ENCODE measurements around the gene COL1A1. TPM values are rescaled to one million over a fixed set of nuclear protein-coding genes. Genes with fewer than 3 reads are reported as not detected.

Gene COL1A1
- total RNA-seq, 1 donor from 2014 or later, result 15.3 TPM

DNA sequence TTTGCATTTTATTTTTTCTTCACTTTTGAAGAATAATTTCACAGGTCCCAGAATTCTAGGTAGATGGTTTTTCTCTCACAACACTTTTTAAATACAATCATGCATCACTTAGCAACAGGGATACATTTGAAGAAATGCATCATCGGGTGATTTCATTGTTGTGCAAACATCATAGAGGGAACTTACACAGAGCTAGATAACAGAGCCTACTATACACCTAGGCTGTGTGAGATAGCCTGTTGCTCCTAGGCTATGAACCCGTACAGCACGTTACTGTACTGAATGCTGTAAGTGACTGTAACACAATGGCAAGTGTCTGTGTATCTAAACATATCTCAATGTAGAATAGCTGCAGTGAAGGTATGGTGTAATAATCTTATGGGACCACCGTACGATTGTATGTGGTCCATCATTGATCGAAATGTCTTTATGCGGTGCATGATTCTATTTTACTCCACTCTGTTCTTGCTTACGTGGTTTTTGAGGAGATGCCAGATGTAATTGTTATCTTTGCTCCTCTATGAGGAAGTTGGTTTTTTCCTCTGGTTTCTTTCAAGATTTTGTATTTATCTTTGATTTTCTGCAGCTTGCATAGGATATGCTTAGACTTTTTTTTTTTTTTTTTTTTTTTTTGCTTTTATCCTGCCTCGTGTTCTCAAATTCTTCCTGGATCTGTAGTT lies 37.3 kb upstream of the COL1A1 start:
- FAIRE-seq (peak; percentile 62), DNase-seq (ENCODE audit: low read depth) (peak; percentile 93)
- H3K4me3 ChIP-seq (ENCODE audit: low read depth, low read length), result no peak overlapping the region

DNA sequence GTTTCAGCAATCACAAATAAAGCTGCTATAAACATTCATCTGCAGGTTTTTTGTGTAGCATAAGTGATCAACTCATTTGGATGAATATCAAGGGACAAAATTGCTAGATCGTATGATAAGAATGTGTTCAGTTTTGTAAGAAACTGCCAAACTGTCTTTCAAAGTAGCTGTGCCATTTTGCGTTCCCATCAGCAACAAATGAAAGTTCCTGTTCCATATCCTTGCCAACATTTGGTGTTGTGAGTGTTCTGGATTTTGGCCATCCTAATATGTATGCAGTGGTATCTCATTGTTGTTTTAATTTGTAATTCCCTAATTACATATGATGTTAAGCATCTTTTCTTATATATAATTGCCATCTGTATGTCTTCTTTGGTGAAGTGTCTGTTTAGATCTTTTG lies 36.5 kb upstream of the COL1A1 start:
- H3K27me3 ChIP-seq (ENCODE audit: control insufficient read depth, insufficient read depth, low read length), result no peaks in the 10 kb centered on the region
- H3K4me3 ChIP-seq (ENCODE audit: low read depth, low read length), result no peak overlapping the region
- no peaks in the 10 kb centered on the region for H3K36me3 ChIP-seq (ENCODE audit: control insufficient read depth, insufficient read depth, low read length)
- FAIRE-seq (no peak), DNase-seq (ENCODE audit: low read depth) (no peak)
- TF ChIP-seq, protein P1, sequence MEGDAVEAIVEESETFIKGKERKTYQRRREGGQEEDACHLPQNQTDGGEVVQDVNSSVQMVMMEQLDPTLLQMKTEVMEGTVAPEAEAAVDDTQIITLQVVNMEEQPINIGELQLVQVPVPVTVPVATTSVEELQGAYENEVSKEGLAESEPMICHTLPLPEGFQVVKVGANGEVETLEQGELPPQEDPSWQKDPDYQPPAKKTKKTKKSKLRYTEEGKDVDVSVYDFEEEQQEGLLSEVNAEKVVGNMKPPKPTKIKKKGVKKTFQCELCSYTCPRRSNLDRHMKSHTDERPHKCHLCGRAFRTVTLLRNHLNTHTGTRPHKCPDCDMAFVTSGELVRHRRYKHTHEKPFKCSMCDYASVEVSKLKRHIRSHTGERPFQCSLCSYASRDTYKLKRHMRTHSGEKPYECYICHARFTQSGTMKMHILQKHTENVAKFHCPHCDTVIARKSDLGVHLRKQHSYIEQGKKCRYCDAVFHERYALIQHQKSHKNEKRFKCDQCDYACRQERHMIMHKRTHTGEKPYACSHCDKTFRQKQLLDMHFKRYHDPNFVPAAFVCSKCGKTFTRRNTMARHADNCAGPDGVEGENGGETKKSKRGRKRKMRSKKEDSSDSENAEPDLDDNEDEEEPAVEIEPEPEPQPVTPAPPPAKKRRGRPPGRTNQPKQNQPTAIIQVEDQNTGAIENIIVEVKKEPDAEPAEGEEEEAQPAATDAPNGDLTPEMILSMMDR (IDR thresholded peaks at IDR 0.05; ENCODE audit: insufficient read depth, low read length, severe bottlenecking), result no peak

More for the DNA sequence above, 37.3 kb upstream of the COL1A1 start:
- H3K36me3 ChIP-seq (ENCODE audit: control insufficient read depth, insufficient read depth, low read length), result no peaks in the 10 kb centered on the region
- H3K27me3 ChIP-seq (ENCODE audit: control insufficient read depth, insufficient read depth, low read length), result no peaks in the 10 kb centered on the region
- TF ChIP-seq, protein P1 (IDR thresholded peaks at IDR 0.05; ENCODE audit: insufficient read depth, low read length, severe bottlenecking), result no peak

DNA sequence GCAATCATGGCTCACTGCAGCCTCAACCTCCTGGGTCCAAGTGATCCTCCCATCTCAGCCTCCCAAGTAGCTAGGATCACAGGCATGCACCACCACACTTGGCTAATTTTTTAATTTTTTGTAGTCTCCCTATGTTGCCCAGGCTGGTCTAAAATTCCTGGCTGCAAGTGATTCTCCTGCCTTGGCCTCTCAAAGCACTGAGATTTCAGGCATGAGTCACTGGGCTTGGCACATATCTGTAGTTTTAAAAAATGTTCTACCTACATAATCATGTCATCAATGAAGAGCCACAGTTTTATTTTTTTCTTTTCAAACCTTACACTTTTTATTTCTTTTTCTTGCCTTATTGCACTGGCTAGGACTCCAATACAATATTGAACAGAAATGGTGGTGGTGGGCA lies 33.1 kb upstream of the COL1A1 start:
- no peaks in the 10 kb centered on the region for H3K36me3 ChIP-seq (ENCODE audit: control insufficient read depth, insufficient read depth, low read length)
- DNase-seq (ENCODE audit: low read depth) (peak; percentile 72), FAIRE-seq (no peak)
- no peaks in the 10 kb centered on the region for H3K27me3 ChIP-seq (ENCODE audit: control insufficient read depth, insufficient read depth, low read length)
- H3K4me3 ChIP-seq (ENCODE audit: low read depth, low read length), result no peak overlapping the region
- TF ChIP-seq, protein P1 (IDR thresholded peaks at IDR 0.05; ENCODE audit: insufficient read depth, low read length, severe bottlenecking), result no peak

DNA sequence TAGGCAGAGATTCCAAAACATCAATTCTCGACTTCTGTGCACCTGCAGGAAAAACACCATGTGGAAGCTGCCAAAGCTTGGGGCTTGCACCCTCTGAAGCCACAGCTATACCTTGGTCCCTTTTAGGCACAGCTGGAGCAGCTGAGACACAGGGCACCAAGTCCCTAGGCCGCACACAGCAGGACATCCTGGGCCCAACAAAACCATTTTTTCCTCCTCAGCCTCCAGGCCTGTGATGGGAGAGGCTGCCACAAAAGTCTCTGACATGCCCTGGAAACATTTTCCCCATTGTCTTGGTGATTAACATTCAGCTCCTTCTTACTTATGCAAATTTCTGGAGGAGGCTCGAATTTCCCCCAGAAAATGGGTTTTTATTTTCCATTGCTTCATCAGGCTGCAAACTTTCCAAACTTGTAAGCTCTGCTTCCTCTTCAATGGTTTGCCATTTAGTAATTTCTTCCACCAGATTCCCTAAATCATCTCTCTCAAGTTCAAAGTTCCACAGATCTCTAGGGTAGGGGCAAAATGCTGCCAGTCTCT lies 24.3 kb upstream of the COL1A1 start:
- DNase-seq (ENCODE audit: low read depth) (no peak), FAIRE-seq (no peak)
- H3K4me3 ChIP-seq (ENCODE audit: low read depth, low read length), result no peak overlapping the region
- TF ChIP-seq, protein P1 (IDR thresholded peaks at IDR 0.05; ENCODE audit: insufficient read depth, low read length, severe bottlenecking), result no peak
- no peaks in the 10 kb centered on the region for H3K27me3 ChIP-seq (ENCODE audit: control insufficient read depth, insufficient read depth, low read length)
- no peaks in the 10 kb centered on the region for H3K36me3 ChIP-seq (ENCODE audit: control insufficient read depth, insufficient read depth, low read length)

DNA sequence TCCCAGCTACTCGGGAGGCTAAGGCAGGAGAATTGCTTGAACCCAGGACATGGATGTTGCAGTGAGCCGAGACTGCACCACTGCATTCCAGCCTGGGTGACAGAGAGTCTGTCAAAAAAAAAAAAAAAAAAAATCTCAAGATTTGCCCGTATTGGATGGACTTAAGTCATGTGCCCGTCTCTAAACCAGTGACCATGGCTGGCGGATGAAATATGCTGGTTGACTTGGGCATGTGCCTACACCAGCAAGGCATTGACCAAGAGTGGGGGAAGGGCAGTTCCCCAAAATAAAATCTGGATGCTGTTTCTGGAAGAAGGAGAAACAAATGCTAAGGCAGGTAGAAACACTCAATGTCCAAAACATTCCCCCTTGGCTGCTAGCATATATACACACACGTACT lies 21.5 kb upstream of the COL1A1 start:
- Histone ChIP-seq H3K36me3 (ENCODE audit: control insufficient read depth, insufficient read depth, low read length) (no peaks in the 10 kb centered on the region), H3K27me3 (ENCODE audit: control insufficient read depth, insufficient read depth, low read length) (no peaks in the 10 kb centered on the region), H3K4me3 (ENCODE audit: low read depth, low read length) (no peak overlapping the region)
- FAIRE-seq (no peak), DNase-seq (ENCODE audit: low read depth) (no peak)
- TF ChIP-seq, protein P1 (IDR thresholded peaks at IDR 0.05; ENCODE audit: insufficient read depth, low read length, severe bottlenecking), result no peak

Data from bronchial epithelial cell (primary cell).